GM12892 (cell line): ENCODE results near the gene DTD2.

ENCODE experiments used
- POLR2A ChIP-seq: IDR thresholded peaks from 2 replicates; pipeline ENCODE4 v1.6.1; 2011; ENCODE audit warnings: low read depth, low read length, control low read depth
- POLR2AphosphoS5 ChIP-seq: IDR thresholded peaks from 2 replicates; pipeline ENCODE4 v1.6.1; 2011; ENCODE audit warnings: low read depth, low read length, control low read depth
- TAF1 ChIP-seq: IDR thresholded peaks from 2 replicates; pipeline ENCODE4 v1.6.1; 2011; ENCODE audit warnings: low read depth, mild to moderate bottlenecking, control low read depth, low read length, borderline replicate concordance

GRCh38 chr14:31419967-31420318 lies 37.4 kb downstream of the DTD2 start:
- TF ChIP-seq POLR2AphosphoS5 (no peak), POLR2A (no peak), TAF1 (no peak)
